ENCODE measurements around the gene HOMER2. TPM values are rescaled to one million over a fixed set of nuclear protein-coding genes. Genes with fewer than 3 reads are reported as not detected.
"Not testable (repeated sequence)": the region's sequence is repeated elsewhere in the genome, so short reads cannot be mapped to it uniquely, and the experiment has no call there.

The HOMER2 gene
- total RNA-seq (52.4 and 54.5 TPM in 2 replicates), polyA plus RNA-seq (24.4 and 27.3 TPM in 2 replicates)

DNA sequence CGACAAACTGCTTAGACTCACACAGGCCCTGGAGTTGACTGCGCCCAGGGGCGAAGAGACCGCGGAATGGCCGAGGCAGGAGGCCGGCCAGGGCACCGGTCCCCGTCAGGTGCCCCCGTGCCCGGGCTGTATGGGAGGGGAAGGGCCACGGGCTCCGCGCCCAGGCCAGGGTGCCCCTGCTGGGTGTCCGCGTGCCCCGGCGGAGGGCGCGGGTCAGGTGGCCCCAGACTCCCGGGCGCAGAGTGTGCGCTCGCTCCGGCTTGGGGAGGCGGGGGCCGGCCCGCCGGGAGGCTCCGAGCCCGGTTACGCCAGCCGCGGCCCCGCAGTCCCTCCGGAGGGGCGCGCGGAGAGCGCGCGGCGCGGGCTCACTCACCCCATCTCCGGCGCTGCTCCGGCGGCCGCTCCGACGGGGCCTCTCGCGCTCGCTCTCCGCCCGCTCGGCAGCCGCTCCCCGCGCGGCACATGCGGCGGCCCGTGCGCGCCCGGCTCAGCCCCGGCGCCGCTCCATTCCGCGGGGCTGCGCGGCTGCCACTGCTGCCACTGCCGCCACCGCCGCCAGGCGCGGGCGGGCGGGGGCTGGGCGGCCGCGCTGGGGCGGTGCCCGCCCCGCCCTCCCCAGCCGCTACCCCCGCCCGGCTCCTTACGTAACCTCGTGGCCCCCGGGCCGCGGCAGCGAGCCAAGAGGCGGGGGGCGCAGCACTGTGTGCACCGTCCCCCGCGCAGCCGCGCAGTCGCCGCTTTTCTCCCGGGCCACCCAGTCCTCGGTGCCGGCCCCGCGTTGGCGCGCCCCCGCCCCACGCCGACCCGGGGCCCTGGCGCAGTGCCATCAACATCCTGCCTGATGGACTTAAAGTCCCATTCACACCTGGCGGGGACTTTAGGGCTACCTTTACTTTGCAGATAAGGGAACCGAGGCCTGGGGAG lies at the start of gene HOMER2:
TSS of gene HOMER2 (minus strand) at position 563 of the 924 bp plus-strand sequence. CDS start at position 378, 185 bp downstream.
- Histone ChIP-seq H3K27me3 (peaks cover 26% of the 10 kb centered on the region), H3K27ac (no peak within 1 kb of the TSS), H3K36me3 (no peaks in the 10 kb centered on the region), H3K9me3 (ENCODE audit: low read depth) (no peaks in the 10 kb centered on the region), H3K4me3 (peak within 1 kb of the TSS; percentile 89), H3K4me1 (ENCODE audit: low read depth) (no peaks in the 10 kb centered on the region)
- TF ChIP-seq, protein P1, sequence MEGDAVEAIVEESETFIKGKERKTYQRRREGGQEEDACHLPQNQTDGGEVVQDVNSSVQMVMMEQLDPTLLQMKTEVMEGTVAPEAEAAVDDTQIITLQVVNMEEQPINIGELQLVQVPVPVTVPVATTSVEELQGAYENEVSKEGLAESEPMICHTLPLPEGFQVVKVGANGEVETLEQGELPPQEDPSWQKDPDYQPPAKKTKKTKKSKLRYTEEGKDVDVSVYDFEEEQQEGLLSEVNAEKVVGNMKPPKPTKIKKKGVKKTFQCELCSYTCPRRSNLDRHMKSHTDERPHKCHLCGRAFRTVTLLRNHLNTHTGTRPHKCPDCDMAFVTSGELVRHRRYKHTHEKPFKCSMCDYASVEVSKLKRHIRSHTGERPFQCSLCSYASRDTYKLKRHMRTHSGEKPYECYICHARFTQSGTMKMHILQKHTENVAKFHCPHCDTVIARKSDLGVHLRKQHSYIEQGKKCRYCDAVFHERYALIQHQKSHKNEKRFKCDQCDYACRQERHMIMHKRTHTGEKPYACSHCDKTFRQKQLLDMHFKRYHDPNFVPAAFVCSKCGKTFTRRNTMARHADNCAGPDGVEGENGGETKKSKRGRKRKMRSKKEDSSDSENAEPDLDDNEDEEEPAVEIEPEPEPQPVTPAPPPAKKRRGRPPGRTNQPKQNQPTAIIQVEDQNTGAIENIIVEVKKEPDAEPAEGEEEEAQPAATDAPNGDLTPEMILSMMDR (IDR thresholded peaks at IDR 0.05; ENCODE audit: low read depth, low read length) = no peak
- peak; percentile 24 to 71 for DNase-seq (ENCODE audit: low read depth in 1 of 2, low spot score in 1 of 2)

DNA sequence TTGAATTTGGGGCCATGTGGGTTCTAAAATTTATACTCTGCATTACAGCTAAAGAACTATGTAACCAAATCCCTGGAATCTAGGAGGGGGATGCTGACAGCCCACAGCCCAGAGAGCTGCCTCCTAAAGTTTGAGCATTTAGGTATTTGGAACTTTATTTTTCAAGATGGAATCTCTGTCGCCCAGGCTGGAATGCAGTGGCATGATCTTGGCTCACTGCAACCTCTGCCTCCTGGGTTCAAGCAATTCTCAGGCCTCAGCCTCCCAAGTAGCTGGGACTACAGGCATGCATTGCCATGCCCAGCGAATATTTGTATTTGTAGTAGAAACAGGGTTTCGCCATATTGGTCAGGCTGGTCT lies 48.1 kb upstream of the HOMER2 start:
- not testable (repeated sequence) for H3K36me3 ChIP-seq; H3K27me3 ChIP-seq; H3K4me1 ChIP-seq (ENCODE audit: low read depth); DNase-seq (ENCODE audit: low read depth in 1 of 2, low spot score in 1 of 2); H3K27ac ChIP-seq; H3K4me3 ChIP-seq; H3K9me3 ChIP-seq (ENCODE audit: low read depth)

DNA sequence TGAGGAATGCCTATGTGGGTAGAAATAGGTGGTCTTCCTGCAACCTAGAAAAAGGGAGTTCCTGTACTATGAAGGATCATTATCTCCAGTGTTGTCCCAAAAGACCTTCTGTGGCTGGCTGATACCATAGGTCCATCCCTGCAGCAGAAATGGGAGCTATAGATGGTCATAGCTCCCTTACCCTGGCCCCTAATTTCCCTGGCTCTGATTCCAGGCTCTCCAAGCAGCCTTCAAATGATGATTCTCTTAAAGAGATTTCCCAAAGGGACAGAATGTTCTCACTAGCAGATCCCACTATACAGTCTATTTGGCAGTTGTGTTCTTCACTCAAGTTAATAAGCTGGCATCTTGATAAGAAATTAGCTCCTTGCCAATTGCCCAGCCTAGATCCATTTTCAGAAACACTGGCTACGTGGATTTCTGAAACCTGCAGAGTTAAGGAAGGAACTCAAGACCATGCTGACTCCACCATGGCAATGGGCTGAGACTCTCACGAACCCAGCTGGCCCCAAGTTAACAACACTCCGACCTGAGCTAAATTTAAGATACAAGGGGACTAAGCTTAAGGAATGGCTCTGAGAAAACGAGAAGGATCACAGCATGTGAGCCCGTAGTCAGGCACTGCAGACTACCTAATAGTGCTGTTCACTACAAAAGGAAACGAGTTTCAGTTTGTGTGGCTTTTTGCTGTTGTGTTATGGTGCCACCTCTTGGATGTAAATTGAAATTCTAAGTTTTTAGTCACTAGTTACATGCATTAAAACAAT lies 47.6 kb upstream of the HOMER2 start:
- H3K27ac ChIP-seq = no peak overlapping the region
- peak; percentile 45 to 83 for DNase-seq (ENCODE audit: low read depth in 1 of 2, low spot score in 1 of 2)
- no peaks in the 10 kb centered on the region for H3K4me1 ChIP-seq (ENCODE audit: low read depth)
- no peaks in the 10 kb centered on the region for H3K27me3 ChIP-seq
- peaks cover 4% of the 10 kb centered on the region for H3K36me3 ChIP-seq
- H3K9me3 ChIP-seq (ENCODE audit: low read depth) = no peaks in the 10 kb centered on the region
- no peak overlapping the region for H3K4me3 ChIP-seq
- TF ChIP-seq, protein P1 (IDR thresholded peaks at IDR 0.05; ENCODE audit: low read depth, low read length) = peak; percentile 60

DNA sequence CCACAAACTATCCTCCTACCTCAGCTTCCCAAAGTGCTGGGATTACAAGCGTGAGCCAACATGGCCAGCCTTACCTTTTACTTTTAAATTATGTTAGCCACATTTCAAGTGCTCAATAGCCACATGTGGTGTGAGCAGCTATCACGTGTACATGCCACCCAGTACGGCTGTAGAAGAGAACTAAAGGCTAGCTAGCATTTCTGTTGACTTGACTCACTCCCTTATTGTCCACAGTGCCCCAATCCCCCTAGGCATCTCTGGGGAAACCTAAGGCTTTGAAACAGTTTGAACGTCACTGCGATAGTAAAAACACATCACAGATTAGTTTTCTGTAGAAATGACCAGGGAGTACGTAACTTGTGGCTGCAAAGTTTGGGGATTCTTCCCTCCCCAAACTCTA lies 46.9 kb upstream of the HOMER2 start:
- TF ChIP-seq, protein P1 (IDR thresholded peaks at IDR 0.05; ENCODE audit: low read depth, low read length) = no peak
- H3K4me3 ChIP-seq = no peak overlapping the region
- DNase-seq (ENCODE audit: low read depth in 1 of 2, low spot score in 1 of 2) = no peak
- H3K9me3 ChIP-seq (ENCODE audit: low read depth) = no peaks in the 10 kb centered on the region
- no peak overlapping the region for H3K27ac ChIP-seq
- H3K36me3 ChIP-seq = no peaks in the 10 kb centered on the region
- H3K27me3 ChIP-seq = no peaks in the 10 kb centered on the region
- no peaks in the 10 kb centered on the region for H3K4me1 ChIP-seq (ENCODE audit: low read depth)

DNA sequence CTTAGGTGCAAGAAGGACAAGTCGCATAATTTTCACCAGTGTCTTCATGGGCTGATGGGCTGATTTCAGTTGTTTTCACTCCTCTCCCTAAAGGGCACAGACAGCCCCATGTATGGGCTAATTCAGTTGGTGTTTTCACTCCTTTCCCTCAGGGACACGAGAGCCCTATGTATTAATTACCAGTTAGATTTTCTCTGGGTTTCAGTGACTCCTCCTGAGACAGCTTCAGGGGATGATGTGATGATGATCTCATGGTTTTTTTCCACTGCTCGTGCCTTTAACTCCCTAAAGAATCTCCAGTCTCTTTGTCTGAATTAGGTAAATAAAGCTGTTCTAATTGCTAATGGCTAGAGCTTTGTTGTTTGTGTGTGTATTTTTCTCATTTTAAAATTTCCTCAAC lies 43.4 kb upstream of the HOMER2 start:
- no peaks in the 10 kb centered on the region for H3K4me1 ChIP-seq (ENCODE audit: low read depth)
- H3K27me3 ChIP-seq = no peaks in the 10 kb centered on the region
- H3K36me3 ChIP-seq = no peaks in the 10 kb centered on the region
- TF ChIP-seq, protein P1 (IDR thresholded peaks at IDR 0.05; ENCODE audit: low read depth, low read length) = no peak
- DNase-seq (ENCODE audit: low read depth in 1 of 2, low spot score in 1 of 2) = no peak
- no peak overlapping the region for H3K27ac ChIP-seq
- H3K4me3 ChIP-seq = no peak overlapping the region
- H3K9me3 ChIP-seq (ENCODE audit: low read depth) = no peaks in the 10 kb centered on the region

DNA sequence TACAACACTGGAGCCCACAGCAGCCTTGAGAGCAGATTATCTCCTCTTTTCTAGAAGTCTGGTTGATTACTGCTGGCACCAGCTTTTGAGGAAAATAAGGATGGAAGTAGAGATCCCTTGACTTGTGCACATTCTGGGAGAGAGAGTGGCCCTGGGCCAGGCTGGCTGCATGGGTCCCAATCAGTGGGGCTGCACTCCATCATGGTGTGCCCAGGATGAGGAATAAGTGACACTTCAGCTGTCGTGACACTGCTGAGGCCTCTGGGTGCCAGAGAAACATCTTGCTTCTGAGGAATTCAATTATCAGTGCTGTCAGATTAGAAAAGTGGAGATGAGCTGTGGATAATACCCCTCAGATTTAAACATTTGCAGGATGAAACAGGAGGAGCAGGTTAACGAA lies 42.6 kb upstream of the HOMER2 start:
- no peaks in the 10 kb centered on the region for H3K27me3 ChIP-seq
- DNase-seq (ENCODE audit: low read depth in 1 of 2, low spot score in 1 of 2) = no peak
- TF ChIP-seq, protein P1 (IDR thresholded peaks at IDR 0.05; ENCODE audit: low read depth, low read length) = no peak
- no peak overlapping the region for H3K4me3 ChIP-seq
- no peaks in the 10 kb centered on the region for H3K9me3 ChIP-seq (ENCODE audit: low read depth)
- peaks cover 5% of the 10 kb centered on the region for H3K36me3 ChIP-seq
- H3K27ac ChIP-seq = no peak overlapping the region
- H3K4me1 ChIP-seq (ENCODE audit: low read depth) = no peaks in the 10 kb centered on the region
